Measurements from ENCODE around the gene SHC4.
"Not testable (repeated sequence)": the region's sequence is repeated elsewhere in the genome, so short reads cannot be mapped to it uniquely, and the experiment has no call there.

The SHC4 gene, protein sequence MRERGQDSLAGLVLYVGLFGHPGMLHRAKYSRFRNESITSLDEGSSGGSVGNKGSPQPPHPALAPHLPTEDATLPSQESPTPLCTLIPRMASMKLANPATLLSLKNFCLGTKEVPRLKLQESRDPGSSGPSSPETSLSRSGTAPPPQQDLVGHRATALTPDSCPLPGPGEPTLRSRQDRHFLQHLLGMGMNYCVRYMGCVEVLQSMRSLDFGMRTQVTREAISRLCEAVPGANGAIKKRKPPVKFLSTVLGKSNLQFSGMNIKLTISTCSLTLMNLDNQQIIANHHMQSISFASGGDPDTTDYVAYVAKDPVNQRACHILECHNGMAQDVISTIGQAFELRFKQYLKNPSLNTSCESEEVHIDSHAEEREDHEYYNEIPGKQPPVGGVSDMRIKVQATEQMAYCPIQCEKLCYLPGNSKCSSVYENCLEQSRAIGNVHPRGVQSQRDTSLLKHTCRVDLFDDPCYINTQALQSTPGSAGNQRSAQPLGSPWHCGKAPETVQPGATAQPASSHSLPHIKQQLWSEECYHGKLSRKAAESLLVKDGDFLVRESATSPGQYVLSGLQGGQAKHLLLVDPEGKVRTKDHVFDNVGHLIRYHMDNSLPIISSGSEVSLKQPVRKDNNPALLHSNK

DNA sequence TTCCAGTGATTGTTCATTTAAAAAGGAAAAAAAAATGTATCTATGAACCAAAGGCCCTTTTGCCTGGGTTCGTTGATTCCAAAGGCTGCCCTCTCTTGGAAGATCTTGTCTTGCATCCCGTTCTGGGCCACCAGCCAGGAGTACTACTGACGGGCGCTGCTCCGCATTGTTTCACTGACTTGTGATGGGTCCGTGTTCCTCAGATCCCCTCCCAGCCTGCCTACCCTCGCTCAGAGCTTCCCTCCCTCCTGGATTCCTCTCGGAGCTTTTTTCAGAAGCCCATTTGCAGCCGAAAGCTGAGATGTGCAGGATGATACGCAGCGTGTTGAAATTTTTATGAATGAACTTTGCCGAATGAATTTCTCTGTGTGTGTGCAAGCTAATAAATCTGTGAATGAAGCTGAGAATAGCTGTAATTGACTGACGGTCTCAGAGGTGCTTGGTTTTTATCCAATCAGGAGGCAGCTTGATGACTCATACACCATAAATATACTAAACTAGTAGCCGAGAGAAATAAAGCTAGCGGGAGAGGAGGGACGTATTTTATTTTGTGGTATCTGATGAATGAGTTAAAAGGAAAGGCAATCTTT lies at the start of gene SHC4:
Gene SHC4, minus strand, starts transcription at position 396 of the 590 bp plus-strand sequence. CDS start 904 bp downstream, outside the sequence.
- no peak for DNase-seq (ENCODE audit: low read depth)

DNA sequence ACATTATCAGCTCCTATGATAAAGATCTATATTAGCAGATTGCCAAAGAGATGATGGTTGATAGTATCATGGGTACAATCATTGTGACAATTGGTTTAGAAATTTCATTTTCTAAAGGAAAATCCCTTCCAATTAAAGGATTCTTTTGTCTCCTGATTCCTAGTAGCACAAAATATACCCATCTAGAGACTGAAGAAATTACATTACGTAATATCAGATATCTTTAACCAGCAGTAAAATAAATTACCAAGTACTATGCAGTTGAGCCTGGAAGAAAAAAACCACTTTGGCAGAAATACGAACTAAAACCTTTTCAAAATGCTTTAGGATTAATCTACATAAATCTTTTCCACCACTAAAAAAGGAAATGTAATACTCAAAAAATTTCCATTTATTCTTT lies 35.6 kb upstream of the SHC4 start:
- no peak for DNase-seq (ENCODE audit: low read depth)

DNA sequence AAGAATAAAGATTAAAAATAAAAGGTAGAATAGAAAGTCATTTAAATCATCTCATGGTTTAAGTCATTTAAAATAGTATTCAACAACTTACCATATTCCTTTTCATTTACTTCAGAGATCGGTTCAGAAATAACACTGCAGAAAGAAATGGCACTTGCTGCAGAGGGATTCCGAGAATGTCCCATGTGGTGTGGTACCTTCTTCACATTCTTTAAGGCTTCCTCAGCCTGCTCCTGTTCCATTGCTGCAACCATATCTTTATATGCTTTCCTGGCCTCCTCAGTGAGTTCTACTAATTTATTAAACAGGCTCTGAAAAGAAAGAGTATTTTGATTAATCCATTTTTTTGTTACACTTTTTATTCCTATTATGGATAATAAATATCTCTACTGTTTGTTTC lies 32.6 kb upstream of the SHC4 start:
- no peak for DNase-seq (ENCODE audit: low read depth)

DNA sequence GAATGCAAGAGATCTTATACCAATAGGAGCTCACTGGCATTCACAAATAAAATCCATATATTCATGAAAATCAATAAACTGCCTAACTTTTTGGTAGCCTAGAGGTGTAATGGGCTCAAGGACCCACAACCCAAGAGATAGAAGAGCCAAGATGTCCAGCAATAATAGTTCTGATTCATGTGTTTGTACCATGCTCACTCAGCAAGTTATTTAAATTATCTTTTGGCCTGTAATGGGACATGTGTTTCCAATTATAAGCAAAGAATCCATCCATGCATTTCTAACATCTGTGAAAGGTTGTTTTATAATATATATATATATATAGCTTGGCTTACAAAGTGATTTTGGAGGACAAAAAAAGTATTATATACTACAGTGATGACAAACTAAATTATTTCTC lies 29.7 kb upstream of the SHC4 start:
- no peak for DNase-seq (ENCODE audit: low read depth)

DNA sequence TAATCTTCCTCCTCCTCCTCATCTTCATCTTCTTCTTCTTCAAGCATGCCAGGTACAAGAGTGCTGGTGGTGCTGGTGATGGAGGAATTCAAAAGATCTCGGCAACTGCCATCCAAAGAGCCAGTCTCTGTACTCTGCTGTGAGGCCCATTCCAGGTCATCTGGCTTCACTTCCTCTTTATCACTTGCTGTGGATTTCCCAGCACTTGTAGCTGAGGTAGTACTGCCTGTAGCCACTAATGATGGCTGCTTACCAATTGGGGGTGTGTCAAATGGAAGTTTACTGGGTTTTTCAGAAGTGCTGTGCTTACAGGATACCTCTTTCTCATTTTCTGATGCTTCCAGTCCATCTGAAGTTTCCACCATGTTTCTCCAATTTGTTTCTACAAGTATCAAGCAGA lies 28.8 kb upstream of the SHC4 start:
- no peak for DNase-seq (ENCODE audit: low read depth)

DNA sequence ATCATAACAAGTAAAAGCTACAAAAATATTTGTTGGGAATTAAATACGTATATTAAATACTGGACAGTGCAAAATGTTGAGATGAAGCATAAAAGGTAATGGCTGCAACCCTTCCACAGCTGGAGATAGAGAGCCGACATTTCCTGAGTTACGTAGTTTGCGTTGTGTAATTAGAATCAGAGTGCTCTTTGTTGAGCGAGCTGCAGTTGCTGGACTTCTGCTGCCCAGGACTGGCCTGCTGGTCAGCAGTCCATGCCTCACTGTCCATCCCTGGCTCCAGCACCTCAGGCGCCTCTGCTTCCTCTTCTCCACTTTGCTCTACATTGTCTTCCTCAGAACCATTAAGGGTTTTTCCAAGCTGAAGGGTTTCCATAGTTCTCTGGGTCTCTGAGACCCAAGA lies 28.4 kb upstream of the SHC4 start:
- no peak for DNase-seq (ENCODE audit: low read depth)

DNA sequence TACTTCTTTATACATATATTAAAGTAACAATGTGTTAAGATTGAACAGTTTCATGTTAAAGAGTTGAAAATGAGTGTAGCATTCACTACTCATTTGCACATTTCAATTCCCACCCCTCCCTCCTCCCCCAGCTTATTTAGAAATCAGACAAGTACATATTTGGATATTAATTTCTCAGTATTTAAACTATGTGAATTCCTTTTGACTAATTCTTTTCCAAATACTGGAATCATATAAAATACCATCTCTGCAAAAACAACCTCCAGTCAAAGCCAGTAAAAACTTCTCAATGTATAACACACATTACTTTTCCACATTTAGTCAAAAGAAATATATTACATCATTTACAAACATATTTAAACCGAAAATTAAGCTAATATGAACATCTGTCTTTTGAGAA lies 25.5 kb upstream of the SHC4 start:
- DNase-seq (ENCODE audit: low read depth): no peak

DNA sequence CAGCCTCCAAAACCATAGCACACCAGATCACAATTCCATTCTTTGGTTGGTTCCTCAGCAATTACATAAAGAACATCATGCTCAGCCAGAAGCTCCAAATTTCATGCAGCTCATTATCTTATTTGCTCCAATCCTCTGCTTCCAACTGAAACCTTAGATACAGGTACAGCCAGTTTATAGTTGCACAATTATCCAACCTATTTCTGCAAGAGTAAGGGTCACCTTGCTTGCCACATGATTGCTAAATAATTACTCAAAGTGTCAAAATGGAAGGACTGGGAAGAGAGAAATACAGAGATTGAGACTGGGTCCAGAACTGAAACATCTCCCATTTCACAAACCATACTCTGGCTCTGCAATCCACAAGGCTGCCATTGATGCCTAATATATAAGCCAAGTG lies 23.4 kb upstream of the SHC4 start:
- no peak for DNase-seq (ENCODE audit: low read depth)

DNA sequence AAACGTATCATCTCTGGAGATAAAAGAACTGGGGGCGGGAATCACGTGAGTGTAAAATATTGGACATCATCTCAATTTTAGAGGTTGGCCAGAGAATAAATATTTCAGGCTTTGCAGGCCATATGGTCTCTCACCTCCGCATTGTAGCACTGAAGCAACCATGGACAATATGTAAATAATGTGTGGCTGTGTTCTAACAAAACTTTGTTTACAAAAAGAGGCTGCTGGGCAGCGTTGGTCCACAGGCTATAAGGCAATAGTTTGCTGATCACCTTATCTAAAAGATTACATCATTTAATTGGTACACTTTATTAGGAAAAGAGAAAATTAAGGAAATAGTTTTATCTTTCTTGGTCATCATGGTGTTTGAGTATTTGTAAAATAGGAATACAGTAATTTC lies 22.5 kb upstream of the SHC4 start:
- no peak for DNase-seq (ENCODE audit: low read depth)

DNA sequence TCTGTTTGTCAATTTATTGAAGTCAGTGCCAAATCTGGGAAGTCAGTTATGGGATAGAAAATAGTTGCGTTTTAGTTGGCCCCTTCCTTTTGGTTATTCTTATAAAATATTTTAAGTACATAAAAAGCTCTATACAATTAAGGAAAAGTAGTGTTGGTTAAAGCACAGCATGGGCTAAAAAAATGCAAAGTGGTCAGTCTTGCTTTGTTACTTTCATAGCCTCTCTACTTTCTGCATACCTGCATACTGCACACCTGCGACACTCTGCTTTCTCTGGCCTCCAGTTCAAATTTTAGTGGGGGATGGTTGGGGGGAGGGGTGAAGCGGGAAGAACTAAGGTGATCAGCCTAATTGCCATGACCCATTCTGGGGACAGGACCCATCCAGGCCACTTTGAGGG lies 21.8 kb upstream of the SHC4 start:
- no peak for DNase-seq (ENCODE audit: low read depth)

DNA sequence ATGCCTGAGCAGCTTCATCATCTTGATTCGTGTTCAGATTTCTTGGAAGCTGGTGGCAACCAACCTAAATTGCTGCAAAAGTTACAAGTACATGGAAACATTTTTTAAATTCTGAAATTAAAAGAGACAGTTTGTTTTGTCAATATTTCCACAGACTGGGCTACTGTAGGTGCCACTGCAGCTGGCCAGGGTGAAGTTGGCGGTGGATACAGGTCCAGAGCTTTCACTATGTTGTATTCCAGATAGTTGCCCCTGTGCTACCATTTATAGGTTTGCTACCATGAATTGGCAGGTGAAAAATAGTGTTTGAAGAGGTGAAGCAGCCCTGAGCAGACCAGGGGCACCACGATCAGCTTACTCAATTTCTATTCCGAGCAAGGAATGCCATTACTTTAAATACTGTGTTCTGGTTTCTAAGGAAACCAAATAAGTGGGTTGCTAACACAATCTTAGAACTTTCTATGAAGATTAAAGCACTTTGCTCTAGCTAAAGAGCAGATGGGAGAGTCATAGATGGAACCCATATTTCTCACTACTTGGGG lies 21.2 kb upstream of the SHC4 start:
- DNase-seq (ENCODE audit: low read depth): no peak

DNA sequence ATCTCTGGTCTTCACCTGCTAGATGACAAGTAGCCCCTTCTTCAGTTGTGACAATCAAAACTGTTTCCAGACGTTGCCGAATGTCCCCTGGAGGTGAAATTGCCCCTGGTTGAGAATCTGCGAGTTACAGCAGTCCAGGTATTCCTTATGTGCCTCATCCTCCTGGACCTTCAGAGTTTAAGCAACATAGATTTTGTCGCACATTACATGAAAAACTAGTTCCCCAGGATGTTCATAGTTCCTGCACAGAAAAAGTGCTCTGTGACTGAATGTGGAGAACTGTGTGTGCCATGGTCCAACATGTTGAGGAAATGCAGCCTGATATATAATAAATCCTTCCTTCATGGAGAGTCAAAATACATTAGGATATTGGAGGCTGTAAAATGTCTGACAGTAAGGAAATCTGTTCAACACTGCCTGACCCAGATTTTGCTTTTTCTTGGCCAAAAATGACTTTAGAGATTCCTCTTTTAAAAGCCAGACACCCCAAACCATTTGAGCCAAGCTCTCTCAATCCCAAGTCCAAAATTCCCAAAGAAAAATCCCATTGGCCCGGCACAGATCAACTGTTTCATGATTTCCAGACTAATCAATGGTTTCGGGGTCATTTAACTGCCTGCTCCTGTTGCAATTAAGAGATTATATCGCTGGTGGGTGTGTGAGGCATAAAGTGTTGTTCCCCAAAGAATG lies 20.4 kb upstream of the SHC4 start:
- no peak for DNase-seq (ENCODE audit: low read depth)

DNA sequence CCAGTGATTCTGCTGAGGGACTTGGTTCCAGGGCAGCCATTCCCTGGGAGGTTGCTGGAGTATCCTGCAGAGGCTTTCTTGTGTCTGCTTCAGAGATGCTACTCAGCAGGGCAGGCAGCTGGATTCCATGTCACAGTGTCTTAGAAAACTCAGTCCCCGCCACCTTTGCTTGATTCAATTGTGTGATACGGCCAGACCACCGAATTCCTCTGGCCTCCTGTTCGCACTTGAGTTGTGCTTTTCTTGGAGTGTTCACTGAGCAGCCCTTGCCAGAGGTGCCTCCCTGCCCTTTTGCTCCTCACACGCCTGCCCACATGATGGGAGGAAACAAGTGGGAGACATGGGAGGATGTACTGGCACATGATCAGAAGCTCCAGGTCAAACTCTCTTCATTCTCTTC lies 19.6 kb upstream of the SHC4 start:
- DNase-seq (ENCODE audit: low read depth): no peak

DNA sequence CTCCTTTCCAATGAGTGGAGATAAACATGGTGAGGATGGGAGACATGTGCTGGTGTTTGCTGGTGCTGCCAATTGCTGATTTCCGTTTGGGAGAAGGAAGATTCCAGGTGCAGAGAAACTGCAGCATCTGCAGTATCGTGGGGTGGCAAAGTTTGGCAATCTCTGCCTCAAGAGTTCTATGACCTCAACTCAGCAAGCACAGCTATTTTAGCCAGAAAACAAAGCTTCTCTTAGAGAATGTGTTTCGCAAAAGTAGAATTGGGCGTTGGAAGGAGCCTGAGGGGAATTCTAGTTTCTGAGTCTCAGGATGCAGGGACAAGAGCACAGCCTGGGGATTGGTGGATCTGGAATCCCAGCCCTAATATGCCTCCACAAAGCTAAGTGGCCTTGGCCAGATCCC lies 18.2 kb upstream of the SHC4 start:
- DNase-seq (ENCODE audit: low read depth): no peak

DNA sequence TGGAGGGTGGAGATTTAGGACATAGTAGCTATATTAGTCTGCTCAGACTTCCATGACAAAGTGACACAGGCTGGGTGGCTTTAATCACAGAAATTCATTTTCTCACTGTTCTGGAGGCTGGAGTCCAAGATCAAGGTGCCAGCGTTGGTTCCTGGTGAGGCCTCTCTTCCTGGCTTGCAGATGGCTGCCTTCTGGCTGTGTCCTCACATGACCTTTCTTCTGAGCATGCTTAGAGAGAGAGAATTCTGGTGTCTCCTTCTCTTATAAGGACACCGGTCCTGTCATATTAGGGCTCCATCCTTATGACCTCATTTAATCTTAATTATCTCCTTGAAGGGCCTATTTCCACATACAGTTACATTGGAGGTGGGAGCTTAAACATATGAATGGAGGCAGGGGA lies 14.9 kb upstream of the SHC4 start:
- DNase-seq (ENCODE audit: low read depth): no peak

DNA sequence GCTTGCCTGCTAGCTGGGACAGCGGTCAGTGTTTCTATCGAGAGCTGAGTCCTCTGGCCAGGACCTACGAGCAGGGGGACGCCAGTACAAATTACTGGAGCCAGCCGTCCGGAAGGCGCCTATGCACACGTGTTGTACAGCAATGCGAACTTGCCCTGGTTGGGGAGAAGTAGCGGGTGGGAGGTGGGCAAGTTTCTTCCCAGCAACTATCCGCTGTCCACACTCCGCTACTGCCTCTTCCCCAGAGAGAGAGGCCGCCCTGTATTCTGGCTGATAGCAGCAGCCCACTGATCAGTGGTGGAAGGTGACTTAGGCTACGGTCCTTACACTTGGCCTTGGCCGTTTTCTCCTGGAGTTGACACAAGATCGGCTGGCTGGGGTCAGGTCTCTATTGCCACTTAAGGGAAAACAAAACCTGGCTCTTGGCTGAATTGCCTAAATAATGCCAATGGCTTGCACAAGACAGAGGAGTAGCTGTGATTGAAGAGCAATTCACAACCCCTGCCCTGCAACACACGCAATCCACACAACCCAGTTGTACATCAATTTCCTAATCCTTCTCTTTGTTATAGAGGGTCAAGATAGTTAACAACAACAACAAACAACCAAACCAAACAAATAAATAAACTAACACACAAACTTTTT lies 12.8 kb upstream of the SHC4 start:
- no peak for DNase-seq (ENCODE audit: low read depth)

DNA sequence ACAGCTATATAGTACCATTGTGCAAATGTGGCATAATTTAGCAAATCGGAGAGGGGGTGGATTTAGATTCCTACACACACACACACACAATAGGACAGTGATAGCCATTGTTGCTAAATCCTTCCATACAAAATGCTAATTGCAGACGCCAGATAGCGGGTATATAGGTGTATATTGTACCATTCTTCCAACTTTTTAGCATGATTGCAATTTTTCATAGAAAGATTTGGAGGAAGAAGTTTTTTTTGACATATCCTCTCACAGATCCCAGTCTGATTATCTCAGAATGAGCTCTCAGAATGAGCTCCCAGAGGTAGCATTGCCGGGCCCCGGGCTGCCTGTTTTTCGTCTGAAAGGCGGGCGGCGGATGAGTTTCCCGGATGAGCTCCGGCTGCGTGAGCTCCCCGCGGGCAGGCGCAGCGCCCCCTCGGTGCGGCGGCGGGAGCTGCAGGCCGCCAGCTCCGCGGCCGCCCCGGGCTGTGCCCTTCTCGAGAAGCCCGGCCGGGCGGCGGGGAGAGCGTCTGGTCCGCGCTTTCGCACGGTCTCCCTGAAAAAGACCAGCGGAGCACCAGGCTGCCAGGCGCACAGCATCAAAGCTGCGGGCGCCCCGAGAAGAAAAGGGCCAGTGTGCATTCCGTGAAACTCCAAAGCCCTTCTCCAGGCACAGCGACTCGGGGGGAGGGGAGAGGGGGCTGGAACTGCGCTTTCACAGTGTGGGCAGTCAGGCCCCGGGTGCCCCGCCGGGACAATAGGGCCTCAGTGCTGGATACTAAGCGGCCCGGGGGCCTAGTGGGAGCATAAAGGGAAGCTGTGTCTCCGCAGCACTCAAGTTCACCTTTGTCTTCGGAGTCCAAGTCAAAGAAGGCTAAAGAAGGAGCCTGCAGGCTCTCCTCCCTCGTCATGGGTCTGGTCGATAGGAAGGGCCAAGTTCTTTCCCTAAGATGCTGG lies 12.0 kb upstream of the SHC4 start:
- peak; percentile 58 for DNase-seq (ENCODE audit: low read depth)

DNA sequence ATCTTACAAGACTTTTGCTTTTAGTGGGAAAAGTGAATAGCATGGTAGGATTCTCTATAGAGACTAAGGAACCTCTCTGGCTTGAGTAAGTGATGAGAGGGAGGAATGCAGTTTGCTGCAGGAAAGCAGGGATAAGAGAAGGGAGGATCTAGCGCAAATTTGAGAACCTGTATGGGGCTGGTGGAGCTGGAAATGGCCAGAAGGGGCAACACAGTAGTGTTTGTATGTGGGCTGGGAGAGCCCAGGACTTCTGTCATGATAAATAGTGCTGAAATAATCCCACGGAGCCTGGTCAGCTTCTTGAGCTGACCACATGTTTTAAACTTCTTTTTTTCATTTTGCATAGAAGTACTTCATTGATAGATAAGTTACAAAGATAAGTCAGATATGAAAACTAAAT lies 11.2 kb upstream of the SHC4 start:
- DNase-seq (ENCODE audit: low read depth): no peak

DNA sequence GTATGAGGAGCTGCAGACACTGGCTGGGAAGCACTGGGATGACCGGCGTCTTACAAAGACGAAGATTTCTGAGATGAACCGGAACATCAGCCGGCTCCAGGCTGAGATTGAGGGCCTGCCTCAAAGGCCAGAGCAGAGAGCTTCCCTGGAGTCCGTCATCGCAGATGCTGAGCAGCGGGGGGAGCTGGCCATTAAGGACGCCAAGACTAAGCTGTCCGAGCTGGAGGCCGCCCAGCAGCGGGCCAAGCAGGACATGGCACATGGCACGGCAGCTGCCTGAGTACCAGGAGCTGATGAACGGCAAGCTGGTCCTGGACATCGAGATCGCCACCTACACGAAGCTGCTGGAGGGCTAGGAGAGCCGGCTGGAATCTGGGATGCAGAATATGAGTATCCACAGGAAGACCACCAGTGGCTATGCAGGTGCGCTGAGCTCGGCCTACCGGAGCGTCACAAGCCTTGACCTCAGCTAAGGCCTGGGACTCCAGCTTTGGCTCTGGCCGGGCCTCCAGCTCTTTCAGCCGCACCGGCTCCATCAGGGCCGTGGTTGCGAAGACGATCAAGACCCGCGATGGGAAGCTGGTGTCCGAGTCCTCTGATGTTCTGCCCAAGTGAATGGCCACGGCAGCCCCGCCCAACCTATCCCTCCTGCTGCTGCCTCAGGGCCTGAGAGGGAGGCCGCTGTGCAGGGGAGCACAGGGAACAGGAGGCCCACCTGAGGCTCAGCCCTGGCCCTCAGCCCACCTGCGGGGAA lies 9.2 kb upstream of the SHC4 start:
- DNase-seq (ENCODE audit: low read depth): no peak

DNA sequence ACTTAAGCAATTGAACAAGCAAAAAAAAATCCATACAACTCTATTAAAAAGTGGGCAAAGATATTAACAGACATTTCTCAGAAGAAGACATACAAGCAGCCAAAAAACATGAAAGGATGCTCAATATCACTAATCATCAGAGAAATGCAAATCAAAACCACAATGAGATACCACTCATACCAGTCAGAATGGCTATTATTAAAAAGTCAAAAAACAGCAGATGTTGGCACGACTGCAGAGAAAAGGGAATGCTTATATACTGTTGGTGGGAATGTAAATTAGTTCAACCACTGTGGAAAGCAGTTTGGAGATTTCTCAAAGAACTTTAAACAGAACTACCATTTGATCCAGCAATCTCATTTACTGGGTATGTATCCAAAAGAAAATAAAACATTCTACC lies 7.2 kb upstream of the SHC4 start:
- not testable (repeated sequence) for DNase-seq (ENCODE audit: low read depth)

All from activated T-helper 1 cell treated with Interleukin-2 at 50 U/mL for 16 hours (primary cell).